Adipose tissue (tissue), 3 donors: ENCODE results near the gene GABBR2. TPM values are rescaled to one million over a fixed set of nuclear protein-coding genes. Genes with fewer than 3 reads are reported as not detected.

Experiments used
- H3K27ac ChIP-seq: one replicate; pipeline ENCODE4 v1.5.1; 2013; ENCODE audit warnings: low read depth, low read length
- WGBS, 3 donors: extraction: QIAGEN DNeasy Blood & Tissue Kit; methylation state at CpG; one replicate each; pipeline ENCODE4 v1.1.7; 2013; 5-methylcytosine and 5-hydroxymethylcytosine counted together
- polyA plus RNA-seq, 3 donors: library from polyadenylated mRNA; stranded (reverse); fragments of 200-250 nt; gene quantifications; one replicate each; pipeline ENCODE4 v1.2.3, GENCODE V29; 2013
- donor health status: healthy with polysubstance abuse.
- donor health status: Bipolar disorder and iron deficiency.
- donor health status: healthy.

The GABBR2 gene
- polyA plus RNA-seq, 3 donors = 0.01 TPM; not detected in 2

DNA sequence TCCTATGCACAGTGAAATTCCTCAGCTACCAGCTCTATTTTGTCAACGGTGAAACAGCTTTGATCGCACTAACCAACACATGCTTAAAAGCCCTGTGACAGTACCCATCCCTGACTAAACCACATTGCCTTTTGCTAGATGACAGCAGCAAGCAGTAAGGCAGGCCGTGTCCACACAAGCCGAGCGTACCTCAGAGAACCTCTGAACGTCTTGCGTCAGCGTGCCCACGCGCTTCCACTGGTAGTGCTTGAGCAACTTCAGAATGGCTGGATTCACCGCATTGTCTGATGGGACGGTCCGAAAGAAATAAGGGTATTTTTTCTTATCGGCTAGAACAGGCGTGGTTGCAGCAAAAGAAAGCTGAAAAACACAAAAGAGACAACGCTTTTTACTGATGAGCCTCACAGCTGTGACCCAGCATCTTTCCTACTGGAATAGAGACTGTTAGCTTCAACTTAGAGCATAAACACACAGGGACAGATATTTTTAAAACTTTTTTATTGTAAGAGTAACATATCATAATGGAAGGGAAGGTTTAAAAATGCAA is 167.0 kb downstream of the GABBR2 start:
- no peak overlapping the region for H3K27ac ChIP-seq
- 78 to 92% (median 80%) methylated on average over 16 of the region's 16 CpGs for WGBS, 3 donors

DNA sequence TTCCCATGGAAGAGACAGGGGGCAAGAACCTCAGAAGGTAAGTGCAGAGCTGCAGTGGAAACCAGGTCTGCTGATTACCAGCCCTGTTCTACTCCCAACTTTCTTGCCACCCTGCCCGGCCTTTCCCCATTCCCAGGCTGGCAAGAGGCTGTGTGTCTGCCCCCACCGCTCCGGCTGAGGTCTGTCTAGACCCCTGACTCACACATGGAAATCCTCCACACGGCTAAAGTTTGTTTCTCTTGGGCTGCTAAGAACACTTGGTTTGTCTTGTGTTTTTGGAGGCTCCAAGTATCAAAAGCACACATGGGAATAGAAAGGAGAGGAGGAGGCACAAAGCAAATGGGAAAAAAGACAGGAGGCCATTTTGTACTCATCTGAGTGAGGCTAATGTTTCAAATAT is 168.3 kb downstream of the GABBR2 start:
- H3K27ac ChIP-seq = no peak overlapping the region

DNA sequence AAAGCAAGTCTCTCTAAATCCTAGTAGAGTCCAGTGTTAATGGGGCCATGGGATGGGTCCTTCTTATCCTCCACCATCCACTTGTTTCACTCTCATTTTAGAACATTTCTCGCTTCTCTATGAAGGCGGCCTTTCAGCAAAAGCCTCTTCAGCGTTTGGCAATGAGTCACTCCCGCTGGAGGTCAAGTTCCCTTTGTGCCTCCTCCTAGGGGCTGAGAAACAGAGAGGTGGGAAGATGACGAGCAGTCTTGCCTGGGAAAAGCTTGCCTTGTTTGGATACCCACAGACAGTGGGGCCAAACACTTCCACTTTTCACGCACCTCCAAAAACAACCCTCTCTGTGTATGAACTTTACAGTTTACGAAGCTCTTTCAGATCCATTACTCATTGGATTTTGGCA is 168.8 kb downstream of the GABBR2 start:
- 81 to 84% (median 82%) methylated on average over 7 of the region's 7 CpGs for WGBS, 3 donors
- no peak overlapping the region for H3K27ac ChIP-seq

More for the DNA sequence above, 168.3 kb downstream of the GABBR2 start:
- 84 to 93% (median 87%) methylated on average over 4 of the region's 4 CpGs for WGBS, 3 donors

DNA sequence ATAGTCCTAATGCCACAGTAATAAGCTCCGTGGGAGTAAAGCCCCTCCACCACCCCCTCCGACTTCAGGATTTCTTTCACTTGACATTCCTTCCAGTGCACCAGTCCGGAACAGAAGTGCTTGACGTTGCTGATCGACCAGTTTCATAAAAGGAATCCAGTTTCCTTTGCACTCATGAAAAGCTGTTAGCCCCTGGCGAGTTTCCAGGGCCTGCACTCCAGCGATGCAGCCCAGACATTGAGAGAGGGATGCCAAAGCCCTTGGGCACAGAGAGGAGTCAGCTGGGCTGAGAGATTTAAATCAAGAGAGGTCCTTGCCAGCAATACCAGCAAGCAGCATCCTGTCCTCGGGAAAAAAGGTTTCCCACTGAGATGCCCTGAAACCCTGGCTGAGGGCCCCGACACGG is 170.1 kb downstream of the GABBR2 start:
- 51 to 69% (median 52%) methylated on average over 10 of the region's 10 CpGs for WGBS, 3 donors
- no peak overlapping the region for H3K27ac ChIP-seq

DNA sequence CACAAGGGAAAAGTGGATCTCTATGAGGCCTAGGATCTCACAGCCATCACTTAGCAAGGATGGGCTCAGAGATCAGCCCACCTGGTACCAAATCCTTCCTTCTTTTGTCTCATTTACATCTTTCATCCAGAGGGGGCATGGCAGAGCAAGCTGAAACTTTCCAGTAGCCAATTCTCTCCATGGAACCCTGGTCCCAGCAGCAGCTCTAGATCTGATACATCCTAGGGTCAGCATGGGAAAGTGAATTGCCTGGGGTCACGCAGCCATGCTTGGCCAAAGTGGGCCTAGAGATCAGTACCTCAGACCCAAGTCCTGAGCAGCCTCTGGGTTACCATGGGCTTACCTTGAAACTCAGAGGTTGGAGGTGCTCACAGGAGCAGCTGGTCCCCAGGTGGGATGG is 170.5 kb downstream of the GABBR2 start:
- H3K27ac ChIP-seq = no peak overlapping the region
- 92 to 100% (median 96%) methylated on average over 1 of the region's 1 CpG for WGBS, 3 donors

DNA sequence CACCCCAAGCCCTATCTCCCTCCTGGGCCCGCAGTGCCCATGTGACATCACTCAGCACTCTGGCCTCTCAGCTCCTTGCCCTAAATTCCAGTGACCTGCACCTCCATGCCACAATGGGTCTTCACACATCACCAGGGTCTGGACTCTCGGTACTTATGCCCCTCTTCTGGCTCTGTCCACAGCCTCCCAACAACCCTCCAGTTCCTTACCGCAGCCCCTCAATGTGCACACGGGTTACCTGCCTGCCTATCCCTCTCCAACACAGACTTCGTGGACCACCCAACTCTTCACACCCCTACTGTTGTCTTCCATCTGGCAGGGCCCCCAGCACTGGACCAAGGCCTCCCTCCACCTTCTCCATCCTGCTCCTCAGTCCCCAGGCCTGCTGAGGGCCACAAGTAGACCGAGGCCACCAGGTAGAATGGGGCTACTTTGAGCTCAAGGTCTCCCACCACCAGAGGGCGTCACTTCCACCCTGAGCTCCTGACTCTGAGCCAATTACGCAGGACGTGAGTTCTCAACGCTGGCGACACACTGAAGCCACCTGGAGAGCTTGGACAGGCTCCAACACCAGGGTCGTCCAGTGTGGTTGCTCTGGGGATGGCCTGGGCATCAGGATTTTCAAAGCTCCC is 172.1 kb downstream of the GABBR2 start:
- no peak overlapping the region for H3K27ac ChIP-seq
- 51 to 53% (median 52%) methylated on average over 12 of the region's 12 CpGs for WGBS, 3 donors

DNA sequence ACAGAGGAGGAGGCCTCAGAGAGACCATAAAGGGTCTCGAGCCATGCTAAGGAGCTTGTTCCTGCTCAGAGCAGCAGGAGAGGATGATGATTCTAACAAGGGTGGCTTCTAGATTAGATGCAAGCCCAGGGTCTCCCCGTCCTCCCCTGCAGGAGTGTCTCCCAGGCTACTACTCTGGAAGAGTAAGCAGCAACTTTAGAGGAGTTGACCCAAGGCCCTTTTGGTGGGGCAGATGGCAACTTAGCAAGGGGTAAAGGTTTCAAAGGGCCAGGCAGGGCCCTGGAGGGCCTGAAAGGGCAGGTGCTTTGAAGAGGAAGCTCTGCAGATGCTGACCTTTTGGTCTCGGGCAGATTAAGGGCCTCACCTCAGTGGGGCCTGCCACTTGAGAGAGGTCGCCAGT is 174.9 kb downstream of the GABBR2 start:
- no peak overlapping the region for H3K27ac ChIP-seq
- 66 to 81% (median 77%) methylated on average over 4 of the region's 4 CpGs for WGBS, 3 donors

DNA sequence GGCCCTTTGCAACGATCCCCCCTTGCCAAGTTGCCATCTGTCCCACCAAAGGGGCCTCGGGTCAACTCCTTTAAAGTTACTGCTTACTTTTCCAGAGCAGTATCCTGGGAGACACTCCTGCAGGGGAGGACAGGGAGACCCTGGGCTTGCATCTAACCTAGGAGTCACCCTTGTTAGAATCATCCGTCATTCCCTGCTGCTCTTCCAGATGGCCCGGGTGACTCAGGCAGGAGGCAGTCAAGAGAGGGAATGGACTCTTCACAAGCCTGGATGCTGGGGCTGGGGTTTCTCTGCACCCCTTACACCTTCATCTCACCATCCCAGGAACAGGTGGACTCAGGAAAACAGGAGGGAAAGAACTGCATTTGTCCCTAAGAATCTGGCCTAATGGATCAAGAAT is 175.6 kb downstream of the GABBR2 start:
- WGBS, 3 donors = 35 to 46% (median 42%) methylated on average over 4 of the region's 4 CpGs
- no peak overlapping the region for H3K27ac ChIP-seq

DNA sequence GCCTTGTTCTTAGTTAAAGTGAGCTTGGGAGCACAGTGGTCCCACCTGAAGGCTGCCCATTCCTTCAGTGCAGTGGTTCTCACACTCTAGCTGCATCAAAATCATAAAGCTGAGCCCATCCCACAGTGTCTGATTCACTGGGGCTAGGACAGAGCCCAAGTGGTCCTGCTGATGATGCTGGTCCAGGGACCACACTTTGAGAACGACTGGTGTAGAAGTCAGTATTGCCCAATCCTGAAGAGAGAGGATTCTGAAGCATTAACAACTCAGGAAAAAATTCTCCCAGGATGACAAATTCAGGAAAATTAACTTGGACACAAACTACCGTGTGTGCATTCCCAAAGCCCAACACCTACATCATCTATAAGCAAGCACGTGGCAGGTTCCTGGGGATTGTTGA is 176.2 kb downstream of the GABBR2 start:
- no peak overlapping the region for H3K27ac ChIP-seq
- 71 to 80% (median 79%) methylated on average over 3 of the region's 3 CpGs for WGBS, 3 donors

DNA sequence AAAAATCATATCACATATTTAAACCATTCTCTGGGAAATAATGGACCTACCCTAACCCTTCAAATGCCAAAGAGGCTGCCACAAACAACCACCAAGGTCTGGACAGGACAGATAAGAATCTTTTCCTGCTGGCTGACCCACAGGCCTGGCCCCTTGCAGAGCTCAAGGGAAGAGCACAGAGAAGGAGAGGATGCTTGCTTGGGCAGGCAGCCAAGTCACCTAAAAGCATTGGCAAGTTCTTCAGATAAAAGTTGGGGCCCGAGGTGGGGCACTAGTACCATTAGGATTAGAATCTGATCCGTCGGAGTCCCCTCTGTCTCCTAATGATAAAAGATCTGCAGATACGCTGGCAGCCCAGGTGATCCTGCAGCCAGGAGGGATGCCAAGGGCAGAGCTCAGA is 176.6 kb downstream of the GABBR2 start:
- 57 to 62% (median 60%) methylated on average over 4 of the region's 4 CpGs for WGBS, 3 donors
- H3K27ac ChIP-seq = no peak overlapping the region

DNA sequence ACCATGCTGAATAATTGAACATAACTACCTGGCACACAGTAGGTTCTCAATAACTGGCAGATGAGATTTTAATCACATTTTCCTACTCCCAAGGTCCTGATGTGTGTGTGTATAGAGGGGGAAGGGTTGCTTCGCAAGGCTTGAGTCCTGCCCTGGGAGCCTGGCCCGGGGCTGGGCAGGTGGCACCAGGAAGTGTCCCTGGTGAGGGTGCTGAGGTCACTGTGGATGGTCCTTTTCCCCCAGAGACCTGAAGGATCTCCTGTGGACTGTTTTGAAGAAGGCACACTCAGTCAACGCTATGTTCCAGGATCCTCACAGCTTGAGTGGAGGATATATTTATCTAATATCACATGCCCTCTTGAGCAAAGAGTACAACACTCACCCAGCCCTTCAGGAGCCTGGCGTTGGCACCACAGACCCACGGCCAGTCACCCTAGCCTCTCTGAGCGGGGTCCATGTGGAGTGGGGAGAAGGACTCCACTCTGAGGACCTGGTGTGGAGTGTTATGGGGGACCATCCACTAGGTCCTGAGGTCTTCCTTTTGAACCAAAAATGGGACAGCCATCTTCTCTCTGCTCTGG is 177.8 kb downstream of the GABBR2 start:
- 81 to 89% (median 85%) methylated on average over 6 of the region's 6 CpGs for WGBS, 3 donors
- H3K27ac ChIP-seq = no peak overlapping the region

DNA sequence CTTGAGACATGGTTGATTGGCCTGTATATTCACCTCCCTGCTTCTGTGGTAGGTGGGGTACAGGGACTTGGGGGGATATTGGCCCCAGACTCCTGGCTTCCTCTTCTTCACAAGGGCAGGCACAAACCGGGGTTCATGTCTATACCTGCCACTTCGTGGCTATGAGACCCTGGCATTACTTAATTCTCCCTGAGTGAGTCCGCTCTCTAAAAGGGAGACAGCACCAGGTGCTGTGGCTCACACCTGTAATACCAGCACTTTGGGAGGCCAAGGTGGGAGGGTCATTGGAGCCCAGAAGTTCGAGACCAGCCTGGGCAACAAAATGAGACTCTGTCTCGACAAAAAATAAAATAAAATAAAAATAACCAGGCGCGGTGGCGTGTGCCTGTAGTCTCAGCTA is 178.5 kb downstream of the GABBR2 start:
- 74 to 79% (median 78%) methylated on average over 8 of the region's 8 CpGs for WGBS, 3 donors
- H3K27ac ChIP-seq = no peak overlapping the region

DNA sequence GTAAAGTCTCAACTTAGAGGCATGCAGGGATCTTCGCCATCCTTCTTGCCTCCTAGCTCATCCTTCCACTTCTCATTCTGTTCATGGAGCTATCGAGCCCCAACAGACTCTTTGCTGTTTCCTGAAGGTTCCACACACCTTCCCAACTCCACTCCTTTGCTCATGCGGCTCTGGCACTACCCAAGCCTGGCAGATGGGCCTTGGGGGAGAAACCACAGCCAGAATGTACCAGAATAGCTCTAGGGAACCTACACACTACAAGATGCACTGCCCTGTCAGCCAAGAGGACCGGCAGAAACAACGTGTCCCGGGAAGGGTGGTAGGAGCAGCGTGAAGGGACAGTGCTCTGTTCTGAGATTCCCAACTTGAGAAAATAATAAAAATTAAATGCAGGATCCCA is 178.9 kb downstream of the GABBR2 start:
- H3K27ac ChIP-seq = no peak overlapping the region
- 87 to 89% (median 89%) methylated on average over 7 of the region's 7 CpGs for WGBS, 3 donors

DNA sequence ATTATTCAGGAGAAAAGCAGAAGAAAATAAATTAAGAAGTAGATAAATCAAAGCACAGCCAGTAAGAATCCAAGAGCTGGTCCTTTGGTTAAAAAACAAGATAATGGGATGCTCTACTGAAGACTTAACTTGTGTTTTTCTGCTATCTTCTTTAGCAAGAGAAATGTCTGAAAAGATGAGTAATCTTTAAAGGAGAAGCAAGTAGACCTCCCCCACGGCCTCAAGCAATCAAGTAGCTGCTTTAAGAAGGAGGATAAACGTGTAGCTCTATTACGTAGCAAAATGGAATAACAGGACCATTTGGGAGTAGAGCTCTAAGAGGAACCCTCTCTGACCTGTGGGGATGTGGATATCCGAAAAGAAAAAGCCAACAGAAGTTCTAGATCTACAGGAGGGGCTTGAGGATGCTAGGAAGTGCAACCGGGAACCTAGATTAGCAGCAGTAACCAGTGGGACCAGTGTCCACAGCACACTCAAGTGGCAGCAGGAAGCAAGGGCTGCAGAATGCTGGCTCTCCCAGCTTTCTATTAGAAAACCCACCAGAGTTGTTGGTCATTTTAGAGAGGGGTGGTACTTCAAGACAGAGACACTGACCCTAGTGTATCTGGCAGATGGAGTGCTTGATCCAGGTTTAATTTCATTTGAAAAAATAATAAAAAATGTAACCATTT is 185.4 kb downstream of the GABBR2 start:
- no peak overlapping the region for H3K27ac ChIP-seq
- 49 to 55% (median 50%) methylated on average over 5 of the region's 5 CpGs for WGBS, 3 donors

DNA sequence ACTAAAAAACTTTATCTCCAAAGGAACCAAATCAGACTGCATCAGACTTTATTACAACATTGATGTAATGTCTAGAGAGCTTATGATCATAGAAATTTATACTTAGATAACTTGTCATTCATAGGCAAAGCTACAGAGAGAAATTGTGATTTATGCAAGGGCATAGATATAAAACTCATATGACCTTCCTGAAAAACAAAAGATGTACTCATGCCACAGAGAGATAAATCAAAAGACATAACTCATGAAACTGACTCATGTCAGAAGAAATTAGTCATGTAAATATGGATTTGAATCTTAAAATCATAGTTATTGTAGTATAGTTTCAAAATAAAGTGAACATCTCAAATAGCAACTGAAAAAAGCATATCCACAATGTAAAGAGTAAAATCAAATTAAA is 186.2 kb downstream of the GABBR2 start:
- H3K27ac ChIP-seq = no peak overlapping the region

DNA sequence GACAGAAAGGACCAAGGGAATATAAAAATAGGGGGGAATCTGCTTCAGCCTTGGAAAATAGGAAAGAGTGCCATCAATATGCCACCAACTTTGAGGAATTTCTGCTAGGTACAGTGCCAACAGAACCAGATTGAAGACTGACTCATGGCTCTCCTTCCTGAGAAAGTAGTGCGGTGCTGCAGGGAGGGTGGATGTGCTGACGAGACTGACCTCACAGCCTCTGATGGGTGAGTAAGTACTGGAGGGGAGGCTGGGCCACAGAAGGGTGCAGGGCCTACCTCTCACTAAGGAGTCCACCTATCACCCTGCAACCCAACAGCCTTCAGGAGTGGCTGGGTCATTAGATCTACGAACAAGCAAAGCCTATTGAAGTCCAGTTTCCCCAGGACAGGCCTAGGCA is 187.6 kb downstream of the GABBR2 start:
- H3K27ac ChIP-seq = no peak overlapping the region
- 72 to 85% (median 78%) methylated on average over 3 of the region's 3 CpGs for WGBS, 3 donors

DNA sequence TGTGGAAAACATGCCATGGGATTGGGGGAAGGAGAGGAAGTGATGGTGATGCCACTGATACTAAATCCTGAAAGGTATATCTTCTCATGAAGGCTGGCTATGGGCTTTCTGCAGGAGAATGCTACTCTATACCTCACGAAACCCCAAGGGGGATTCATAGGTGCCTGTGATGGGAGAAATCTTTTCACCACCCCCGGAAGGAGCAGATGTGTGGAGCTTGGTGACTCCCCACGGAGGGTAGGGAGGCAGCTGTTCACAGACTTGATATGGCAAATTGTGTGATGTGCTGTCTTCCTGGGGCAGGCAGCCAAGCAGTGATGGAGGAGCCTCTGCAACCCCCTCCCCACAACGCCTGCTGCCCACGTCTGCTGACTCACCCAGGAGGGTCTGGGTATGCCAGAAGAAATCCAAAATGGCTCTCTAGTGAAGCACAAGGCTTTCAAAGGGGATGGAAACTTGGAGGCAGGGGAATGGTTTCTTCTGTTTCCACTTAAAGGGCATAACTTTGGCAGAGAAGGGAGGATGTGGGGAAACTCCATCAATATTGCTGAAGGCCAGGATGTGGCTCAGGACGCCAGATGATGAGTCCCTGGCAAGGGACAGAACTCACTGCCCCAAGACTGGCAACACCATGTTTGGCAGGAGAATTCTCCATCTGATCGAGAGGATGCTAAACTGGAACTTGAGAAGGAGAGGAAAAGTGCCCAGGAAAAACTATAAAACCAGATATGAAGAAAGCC is 188.3 kb downstream of the GABBR2 start:
- WGBS, 3 donors = 62 to 77% (median 62%) methylated on average over 7 of the region's 7 CpGs
- H3K27ac ChIP-seq = no peak overlapping the region

DNA sequence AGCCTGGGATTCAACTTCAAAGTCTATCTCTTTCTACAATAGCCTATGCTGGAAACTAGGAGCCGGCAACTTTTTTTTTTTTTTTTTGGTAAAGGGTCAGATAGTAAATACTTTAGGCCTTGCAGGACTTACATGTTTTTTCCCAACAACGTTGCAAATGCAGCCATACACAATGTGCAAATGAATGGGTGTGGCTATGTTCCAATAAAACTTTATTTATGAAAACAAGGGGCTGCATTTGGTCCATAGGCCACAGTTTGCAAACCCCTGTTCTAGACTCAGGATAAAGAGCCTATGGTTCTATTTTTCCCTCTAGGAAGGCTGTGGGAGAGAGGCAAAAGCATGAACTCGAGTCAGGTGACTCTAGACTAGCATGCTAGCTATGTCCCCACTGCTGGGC is 189.1 kb downstream of the GABBR2 start:
- 67 to 78% (median 67%) methylated on average over 3 of the region's 3 CpGs for WGBS, 3 donors
- no peak overlapping the region for H3K27ac ChIP-seq

DNA sequence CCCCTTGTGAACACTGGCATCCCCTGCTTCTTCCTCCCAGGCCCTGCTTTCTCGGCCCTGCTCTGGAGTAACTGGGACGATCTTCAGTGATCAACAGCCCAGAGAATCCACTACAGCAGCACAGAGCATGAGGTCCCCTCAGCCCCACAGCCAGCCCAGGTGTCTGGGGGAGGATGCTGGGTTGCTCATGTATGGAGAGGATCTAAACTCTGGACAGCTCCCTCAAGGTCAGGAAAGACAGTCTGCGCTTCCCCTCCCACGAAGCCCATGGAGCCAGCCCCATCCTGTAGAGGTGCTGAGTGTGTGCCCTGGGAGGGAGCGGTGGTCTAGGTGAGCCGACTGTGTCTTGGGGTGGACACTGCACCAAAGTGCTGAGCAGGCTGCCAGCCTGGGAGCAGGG is 190.2 kb downstream of the GABBR2 start:
- no peak overlapping the region for H3K27ac ChIP-seq
- 78 to 84% (median 79%) methylated on average over 6 of the region's 6 CpGs for WGBS, 3 donors
